ENCODE measurements around the gene EFNA3. TPM values are rescaled to one million over a fixed set of nuclear protein-coding genes. Genes with fewer than 3 reads are reported as not detected.

The EFNA3 gene
- total and polyA plus RNA-seq, 2 donors (not counting 1 experiment from before 2014, with no cell fraction given): 0.30 to 0.33 TPM

DNA sequence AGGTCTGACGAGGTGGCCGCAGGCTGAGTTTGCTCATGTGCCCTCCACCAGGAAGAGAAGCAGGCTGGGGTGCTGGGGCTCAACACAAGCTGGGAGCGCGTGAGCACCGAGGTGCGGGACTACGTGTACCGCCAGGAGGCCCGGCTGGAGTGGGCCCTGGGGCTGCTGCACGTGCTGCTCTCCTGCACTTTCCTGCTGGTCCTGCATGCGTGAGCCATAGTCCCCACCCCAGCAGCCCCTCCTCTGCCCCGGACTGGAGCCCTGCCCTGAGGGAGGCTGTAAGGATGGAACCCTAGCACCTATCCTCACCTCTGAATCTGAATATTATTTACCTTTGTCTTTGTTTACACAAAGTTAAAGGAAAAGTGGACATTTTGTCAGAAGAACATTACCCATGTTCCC lies 35.3 kb upstream of the EFNA3 start:
- Histone ChIP-seq H3K27ac (ENCODE audit: insufficient read depth, low read length) (no peak overlapping the region), H3K4me3 (replicated peaks in 1 of 4; ENCODE audit: control extremely low read depth in 1 of 4, insufficient read depth in 1 of 4, low read depth in 3 of 4, low read length in 4 of 4) (no peak overlapping the region), H3K27me3 (ENCODE audit: control insufficient read depth, insufficient read depth, low read length) (peaks cover 7% of the 10 kb centered on the region), H3K4me2 (ENCODE audit: extremely low read depth, insufficient read depth, low read length) (no peak overlapping the region), H3K4me1 (ENCODE audit: control insufficient read depth, extremely low read depth, insufficient read depth, low read length) (peaks cover 2% of the 10 kb centered on the region), H3K79me2 (ENCODE audit: control insufficient read depth, insufficient read depth, low read length) (no peaks in the 10 kb centered on the region), H4K20me1 (ENCODE audit: control insufficient read depth, extremely low read depth, insufficient read depth, low read length) (no peaks in the 10 kb centered on the region), H3K36me3 (ENCODE audit: control insufficient read depth, insufficient read depth, low read length) (no peaks in the 10 kb centered on the region), H3K9me3 (ENCODE audit: control insufficient read depth, insufficient read depth, low read depth, low read length) (no peaks in the 10 kb centered on the region), H3K9ac (ENCODE audit: insufficient read depth, low read length) (no peak overlapping the region), H2AFZ (ENCODE audit: low read length) (no peak overlapping the region)
- no peak for DNase-seq (ENCODE audit: low read depth in 2 of 2)
- TF ChIP-seq EZH2 (IDR thresholded peaks at IDR 0.05; ENCODE audit: low read length, missing control alignments): no peak
- TF ChIP-seq, protein P1, sequence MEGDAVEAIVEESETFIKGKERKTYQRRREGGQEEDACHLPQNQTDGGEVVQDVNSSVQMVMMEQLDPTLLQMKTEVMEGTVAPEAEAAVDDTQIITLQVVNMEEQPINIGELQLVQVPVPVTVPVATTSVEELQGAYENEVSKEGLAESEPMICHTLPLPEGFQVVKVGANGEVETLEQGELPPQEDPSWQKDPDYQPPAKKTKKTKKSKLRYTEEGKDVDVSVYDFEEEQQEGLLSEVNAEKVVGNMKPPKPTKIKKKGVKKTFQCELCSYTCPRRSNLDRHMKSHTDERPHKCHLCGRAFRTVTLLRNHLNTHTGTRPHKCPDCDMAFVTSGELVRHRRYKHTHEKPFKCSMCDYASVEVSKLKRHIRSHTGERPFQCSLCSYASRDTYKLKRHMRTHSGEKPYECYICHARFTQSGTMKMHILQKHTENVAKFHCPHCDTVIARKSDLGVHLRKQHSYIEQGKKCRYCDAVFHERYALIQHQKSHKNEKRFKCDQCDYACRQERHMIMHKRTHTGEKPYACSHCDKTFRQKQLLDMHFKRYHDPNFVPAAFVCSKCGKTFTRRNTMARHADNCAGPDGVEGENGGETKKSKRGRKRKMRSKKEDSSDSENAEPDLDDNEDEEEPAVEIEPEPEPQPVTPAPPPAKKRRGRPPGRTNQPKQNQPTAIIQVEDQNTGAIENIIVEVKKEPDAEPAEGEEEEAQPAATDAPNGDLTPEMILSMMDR (conservative IDR thresholded peaks at IDR 0.05 in 1 of 2, IDR thresholded peaks at IDR 0.05 in 1 of 2; ENCODE audit: low read depth in 1 of 2, low read length in 2 of 2): no peak

GRCh38 chr1:155043793-155044192 lies 34.8 kb upstream of the EFNA3 start:
- Histone ChIP-seq H3K4me1 (ENCODE audit: control insufficient read depth, extremely low read depth, insufficient read depth, low read length) (peaks cover 2% of the 10 kb centered on the region), H3K36me3 (ENCODE audit: control insufficient read depth, insufficient read depth, low read length) (no peaks in the 10 kb centered on the region), H2AFZ (ENCODE audit: low read length) (no peak overlapping the region), H3K79me2 (ENCODE audit: control insufficient read depth, insufficient read depth, low read length) (no peaks in the 10 kb centered on the region), H3K4me3 (replicated peaks in 1 of 4; ENCODE audit: control extremely low read depth in 1 of 4, insufficient read depth in 1 of 4, low read depth in 3 of 4, low read length in 4 of 4) (no peak overlapping the region), H3K9ac (ENCODE audit: insufficient read depth, low read length) (no peak overlapping the region), H3K4me2 (ENCODE audit: extremely low read depth, insufficient read depth, low read length) (no peak overlapping the region), H3K9me3 (ENCODE audit: control insufficient read depth, insufficient read depth, low read depth, low read length) (no peaks in the 10 kb centered on the region), H3K27me3 (ENCODE audit: control insufficient read depth, insufficient read depth, low read length) (peaks cover 6% of the 10 kb centered on the region), H3K27ac (ENCODE audit: insufficient read depth, low read length) (no peak overlapping the region), H4K20me1 (ENCODE audit: control insufficient read depth, extremely low read depth, insufficient read depth, low read length) (no peaks in the 10 kb centered on the region)
- TF ChIP-seq EZH2 (IDR thresholded peaks at IDR 0.05; ENCODE audit: low read length, missing control alignments): no peak
- TF ChIP-seq, protein P1 (conservative IDR thresholded peaks at IDR 0.05 in 1 of 2, IDR thresholded peaks at IDR 0.05 in 1 of 2; ENCODE audit: low read depth in 1 of 2, low read length in 2 of 2): no peak
- DNase-seq (ENCODE audit: low read depth in 2 of 2): no peak

DNA sequence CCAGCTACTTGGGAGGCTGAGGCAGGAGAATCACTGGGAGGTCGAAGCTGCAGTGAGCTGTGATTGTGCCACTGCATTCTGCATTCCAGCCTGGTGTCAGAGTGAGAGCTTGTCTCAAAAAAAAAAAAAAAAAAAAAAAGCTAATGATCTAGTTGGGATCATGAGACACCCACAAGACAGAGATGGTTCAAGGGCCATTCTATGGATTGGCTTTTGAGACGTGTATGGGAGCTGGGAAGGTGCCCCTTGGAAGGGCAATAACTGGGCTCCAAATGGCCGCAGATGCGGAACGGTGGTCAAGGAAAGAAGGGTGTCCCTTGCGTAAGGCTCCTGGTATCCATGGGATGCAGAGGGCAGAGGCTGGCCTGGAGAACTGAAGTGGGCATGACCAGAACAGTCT lies 34.3 kb upstream of the EFNA3 start:
- no peak overlapping the region for H3K4me3 ChIP-seq (replicated peaks in 1 of 4; ENCODE audit: control extremely low read depth in 1 of 4, insufficient read depth in 1 of 4, low read depth in 3 of 4, low read length in 4 of 4)

More for the DNA sequence above, 34.3 kb upstream of the EFNA3 start:
- no peaks in the 10 kb centered on the region for H3K79me2 ChIP-seq (ENCODE audit: control insufficient read depth, insufficient read depth, low read length)
- H3K4me2 ChIP-seq (ENCODE audit: extremely low read depth, insufficient read depth, low read length): no peak overlapping the region
- peaks cover 6% of the 10 kb centered on the region for H3K27me3 ChIP-seq (ENCODE audit: control insufficient read depth, insufficient read depth, low read length)
- H3K36me3 ChIP-seq (ENCODE audit: control insufficient read depth, insufficient read depth, low read length): no peaks in the 10 kb centered on the region
- peaks cover 2% of the 10 kb centered on the region for H3K4me1 ChIP-seq (ENCODE audit: control insufficient read depth, extremely low read depth, insufficient read depth, low read length)
- H4K20me1 ChIP-seq (ENCODE audit: control insufficient read depth, extremely low read depth, insufficient read depth, low read length): no peaks in the 10 kb centered on the region
- no peak overlapping the region for H3K9ac ChIP-seq (ENCODE audit: insufficient read depth, low read length)
- DNase-seq (ENCODE audit: low read depth in 2 of 2): no peak
- H2AFZ ChIP-seq (ENCODE audit: low read length): no peak overlapping the region
- TF ChIP-seq, protein P1 (conservative IDR thresholded peaks at IDR 0.05 in 1 of 2, IDR thresholded peaks at IDR 0.05 in 1 of 2; ENCODE audit: low read depth in 1 of 2, low read length in 2 of 2): no peak
- no peak for TF ChIP-seq EZH2 (IDR thresholded peaks at IDR 0.05; ENCODE audit: low read length, missing control alignments)
- no peaks in the 10 kb centered on the region for H3K9me3 ChIP-seq (ENCODE audit: control insufficient read depth, insufficient read depth, low read depth, low read length)
- H3K27ac ChIP-seq (ENCODE audit: insufficient read depth, low read length): no peak overlapping the region
